GM18526 (cell line): ENCODE results near the gene DDRGK1.

Source experiments
- POLR2A ChIP-seq: IDR thresholded peaks from 3 replicates; pipeline ENCODE4 v1.6.1; 2011; ENCODE audit not compliant: insufficient read length; ENCODE audit errors: extremely low read depth

The DDRGK1 gene

GRCh38 chr20:3146732-3147341 lies 57.6 kb downstream of the DDRGK1 start:
- TF ChIP-seq POLR2A: no peak

GRCh38 chr20:3141757-3142156 lies 62.7 kb downstream of the DDRGK1 start:
- no peak for TF ChIP-seq POLR2A
